RPMI7951 (cell line): ENCODE measurements around the gene ZFPM1. TPM values are rescaled to one million over a fixed set of nuclear protein-coding genes. Genes with fewer than 3 reads are reported as not detected.
"Not testable (repeated sequence)": the region's sequence is repeated elsewhere in the genome, so short reads cannot be mapped to it uniquely, and the experiment has no call there.

Experiments used
- DNase-seq: peaks from one replicate; pipeline ENCODE4 v3.0.0-alpha.2; 2012; ENCODE audit warnings: low read depth
- total RNA-seq: library from RNA; depleted of rRNA; stranded (reverse); fragments of >200 nt; shearing (Covaris generic); gene quantifications from 2 replicates; pipeline ENCODE4 v1.2.3, GENCODE V29; 2014; rRNA removed

ZFPM1 gene
- total RNA-seq = 0.88 and 1.1 TPM in 2 replicates

GRCh38 chr16:88453217-88453531 is at the start of gene ZFPM1:
ZFPM1 (plus strand) TSS chr16:88453280; CDS start chr16:88453639, 359 bp downstream.
- DNase-seq = no peak

GRCh38 chr16:88403794-88404581 is 49.1 kb upstream of the ZFPM1 start:
- no peak for DNase-seq

GRCh38 chr16:88404769-88405168 is 48.3 kb upstream of the ZFPM1 start:
- DNase-seq = no peak

- DNase-seq = no peak
These were observed 47.6 kb upstream of the ZFPM1 start for GRCh38 chr16:88405216-88406060.

GRCh38 chr16:88406096-88407041 is 46.7 kb upstream of the ZFPM1 start:
- no peak for DNase-seq

- DNase-seq = no peak
These were observed 46.0 kb upstream of the ZFPM1 start for GRCh38 chr16:88407042-88407420.

GRCh38 chr16:88407807-88408206 is 45.3 kb upstream of the ZFPM1 start:
- DNase-seq = no peak

GRCh38 chr16:88408561-88409142 is 44.4 kb upstream of the ZFPM1 start:
- no peak for DNase-seq

GRCh38 chr16:88409296-88410065 is 43.6 kb upstream of the ZFPM1 start:
- no peak for DNase-seq

GRCh38 chr16:88410297-88410968 is 42.6 kb upstream of the ZFPM1 start:
- DNase-seq = not testable (repeated sequence)

- no peak for DNase-seq
These were observed 41.0 kb upstream of the ZFPM1 start for GRCh38 chr16:88411951-88412576.

GRCh38 chr16:88412766-88413165 is 40.3 kb upstream of the ZFPM1 start:
- DNase-seq = no peak

- DNase-seq = no peak
These were observed 39.8 kb upstream of the ZFPM1 start for GRCh38 chr16:88413231-88413630.

GRCh38 chr16:88413631-88414030 is 39.4 kb upstream of the ZFPM1 start:
- DNase-seq = no peak

GRCh38 chr16:88414521-88415380 is 38.3 kb upstream of the ZFPM1 start:
- DNase-seq = no peak

- DNase-seq = no peak
These were observed 37.7 kb upstream of the ZFPM1 start for GRCh38 chr16:88415381-88415705.

- DNase-seq = no peak
These were observed 37.3 kb upstream of the ZFPM1 start for GRCh38 chr16:88415713-88416323.

GRCh38 chr16:88416686-88417085 is 36.4 kb upstream of the ZFPM1 start:
- DNase-seq = no peak
